HepG2 (cell line): ENCODE data around the gene ESRP2. TPM values are rescaled to one million over a fixed set of nuclear protein-coding genes. Genes with fewer than 3 reads are reported as not detected.
A peak's percentile ranks its signal among the peaks of the same experiment; 100 is the strongest.

Source experiments
- ARNTL ChIP-seq: sonication (generic); formaldehyde crosslinking; IDR thresholded peaks from 2 replicates; pipeline ENCODE4 v1.4.0; 2020; ENCODE audit warnings: mild to moderate bottlenecking, missing genetic modification reagents
- ATF7 ChIP-seq, 2 experiments: fragments of 450-650 bp in 1 of 2; sonication (generic) in 1 of 2; formaldehyde crosslinking in 1 of 2; IDR thresholded peaks; 2 replicates each; pipeline versions ENCODE4 v1.4.0 to v1.6.1; 2016 to 2020; ENCODE audit warnings: antibody characterized with exemption in 1 of 2, mild to moderate bottlenecking in 1 of 2, missing genetic modification reagents in 1 of 2
- CC2D1A ChIP-seq: sonication (generic); formaldehyde crosslinking; IDR thresholded peaks from 2 replicates; pipeline ENCODE4 v1.8.1; 2023; ENCODE audit warnings: mild to moderate bottlenecking, missing genetic modification reagents
- CHCHD3 ChIP-seq: sonication (generic); formaldehyde crosslinking; IDR thresholded peaks from 2 replicates; pipeline ENCODE4 v1.8.0; 2022; ENCODE audit warnings: mild to moderate bottlenecking, missing genetic modification reagents, moderate library complexity
- ERF ChIP-seq: IDR thresholded peaks from 2 replicates; pipeline ENCODE4 v1.6.1; 2018; ENCODE audit warnings: missing biosample characterization, missing genetic modification reagents
- FLYWCH1 ChIP-seq: sonication (generic); formaldehyde crosslinking; IDR thresholded peaks from 2 replicates; pipeline ENCODE4 v1.8.1; 2023; ENCODE audit warnings: mild to moderate bottlenecking, missing genetic modification reagents
- FOXA3 ChIP-seq: IDR thresholded peaks from 2 replicates; pipeline ENCODE4 v1.6.1; 2016; ENCODE audit warnings: missing genetic modification reagents, missing compliant biosample characterization
- HNF4A ChIP-seq: sonication (generic); formaldehyde crosslinking; IDR thresholded peaks from 2 replicates; pipeline ENCODE4 v1.4.0; 2020; ENCODE audit warnings: missing genetic modification reagents
- JDP2 ChIP-seq: sonication (generic); formaldehyde crosslinking; IDR thresholded peaks from 2 replicates; pipeline ENCODE4 v1.8.1; 2022; ENCODE audit warnings: missing genetic modification reagents, borderline replicate concordance
- MAFF ChIP-seq: IDR thresholded peaks from 2 replicates; pipeline ENCODE4 v1.6.1; 2011; ENCODE audit warnings: low read depth, low read length, improper control_type of control experiment
- PAF1 ChIP-seq: IDR thresholded peaks from 2 replicates; pipeline ENCODE4 v1.6.1; 2016; ENCODE audit warnings: missing genetic modification reagents, missing compliant biosample characterization
- RBFOX2 ChIP-seq: fragments of 200-400 bp; formaldehyde crosslinking; IDR thresholded peaks from 2 replicates; pipeline ENCODE4 v1.6.1; 2017; ENCODE audit warnings: low read depth, mild to moderate bottlenecking, low read length
- RFX3 ChIP-seq: IDR thresholded peaks from 2 replicates; pipeline ENCODE4 v1.6.1; 2016; ENCODE audit warnings: missing biosample characterization, missing genetic modification reagents
- SAFB2 ChIP-seq: sonication (generic); formaldehyde crosslinking; IDR thresholded peaks from 2 replicates; pipeline ENCODE4 v1.5.1; 2020; ENCODE audit warnings: missing genetic modification reagents, low read depth, mild to moderate bottlenecking, borderline replicate concordance
- SMARCC2 ChIP-seq: fragments of 450-650 bp; IDR thresholded peaks from 2 replicates; pipeline ENCODE4 v1.6.1; 2017; ENCODE audit warnings: antibody characterized with exemption, mild to moderate bottlenecking
- SNAPC2 ChIP-seq: sonication (generic); formaldehyde crosslinking; IDR thresholded peaks from 2 replicates; pipeline ENCODE4 v1.8.1; 2022; ENCODE audit warnings: mild to moderate bottlenecking, missing genetic modification reagents
- SOX13 ChIP-seq, 3 experiments: fragments of 450-650 bp in 1 of 3; sonication (generic) in 1 of 3; formaldehyde crosslinking in 1 of 3; IDR thresholded peaks in 2 of 3; conservative IDR thresholded peaks in 1 of 3; 2 replicates each; pipeline versions ENCODE4 v1.5.0 to v1.6.1; 2016 to 2020; ENCODE audit warnings: antibody characterized with exemption in 1 of 3, mild to moderate bottlenecking in 1 of 3, missing compliant biosample characterization in 1 of 3, missing genetic modification reagents in 1 of 3, moderate library complexity in 1 of 3
- TP53 ChIP-seq: sonication (generic); formaldehyde crosslinking; conservative IDR thresholded peaks from 2 replicates; pipeline ENCODE4 v1.4.0; 2020; ENCODE audit warnings: missing genetic modification reagents
- ZBTB1 ChIP-seq: sonication (generic); formaldehyde crosslinking; IDR thresholded peaks from 2 replicates; pipeline ENCODE4 v1.4.0; 2020; ENCODE audit warnings: missing genetic modification reagents, borderline replicate concordance
- ZNF124 ChIP-seq: sonication (generic); formaldehyde crosslinking; IDR thresholded peaks from 2 replicates; pipeline ENCODE4 v1.4.0; 2020; ENCODE audit warnings: missing genetic modification reagents
- ZNF205 ChIP-seq: IDR thresholded peaks from 2 replicates; pipeline ENCODE4 v1.6.1; 2018; ENCODE audit warnings: missing biosample characterization, missing genetic modification reagents
- ZNF34 ChIP-seq: sonication (generic); formaldehyde crosslinking; IDR thresholded peaks from 2 replicates; pipeline ENCODE4 v1.4.0; 2020; ENCODE audit warnings: mild to moderate bottlenecking, missing genetic modification reagents, borderline replicate concordance
- ZNF546 ChIP-seq: sonication (generic); formaldehyde crosslinking; conservative IDR thresholded peaks from 2 replicates; pipeline ENCODE4 v1.8.1; 2023; ENCODE audit warnings: mild to moderate bottlenecking, missing genetic modification reagents
- ZNF557 ChIP-seq: sonication (generic); formaldehyde crosslinking; IDR thresholded peaks from 2 replicates; pipeline ENCODE4 v1.4.0; 2020; ENCODE audit warnings: missing genetic modification reagents
- ZSCAN30 ChIP-seq: sonication (generic); formaldehyde crosslinking; IDR thresholded peaks from 2 replicates; pipeline ENCODE4 v1.5.0; 2020; ENCODE audit warnings: mild to moderate bottlenecking, missing genetic modification reagents
- polyA plus RNA-seq, 8 experiments: library from polyadenylated mRNA; depleted of rRNA in 3 of 8; stranded (reverse) in 7 of 8; unstranded in 1 of 8; fragments of >200 nt; fragmentation: Illumina TruSeq in 4 of 8; extraction: Trizol in 4 of 8; gene quantifications; 2 replicates each; pipeline versions ENCODE4 v1.2.1 to v1.2.3, GENCODE V29; 2011 to 2016; ENCODE audit warnings: low read depth in 4 of 8, missing spikeins in 1 of 8, mixed read lengths in 1 of 8; ENCODE audit not compliant: insufficient read depth in 1 of 8
- total RNA-seq, 5 experiments: library from RNA; depleted of rRNA; stranded (reverse); fragments of >200 nt; fragmentation: Illumina TruSeq; extraction: Trizol; gene quantifications; 2 replicates each; pipeline ENCODE4 v1.2.3, GENCODE V29; 2016; ENCODE audit warnings: low read depth in 1 of 5
- TF ChIP-seq, protein P1 (sequence below): sonication (generic); formaldehyde crosslinking; IDR thresholded peaks from 2 replicates; pipeline ENCODE4 v1.5.0; 2020; ENCODE audit warnings: mild to moderate bottlenecking, missing genetic modification reagents
- TF ChIP-seq, protein P2 (sequence below): sonication (generic); formaldehyde crosslinking; IDR thresholded peaks from 2 replicates; pipeline ENCODE4 v1.9.0; 2022; ENCODE audit warnings: low read depth, missing genetic modification reagents

The ESRP2 gene
- total and polyA plus RNA-seq, 2 of the 13 experiments (the other 11 are each of a cell fraction or from before 2014, with no cell fraction given), result 21.1 to 32.4 TPM

DNA sequence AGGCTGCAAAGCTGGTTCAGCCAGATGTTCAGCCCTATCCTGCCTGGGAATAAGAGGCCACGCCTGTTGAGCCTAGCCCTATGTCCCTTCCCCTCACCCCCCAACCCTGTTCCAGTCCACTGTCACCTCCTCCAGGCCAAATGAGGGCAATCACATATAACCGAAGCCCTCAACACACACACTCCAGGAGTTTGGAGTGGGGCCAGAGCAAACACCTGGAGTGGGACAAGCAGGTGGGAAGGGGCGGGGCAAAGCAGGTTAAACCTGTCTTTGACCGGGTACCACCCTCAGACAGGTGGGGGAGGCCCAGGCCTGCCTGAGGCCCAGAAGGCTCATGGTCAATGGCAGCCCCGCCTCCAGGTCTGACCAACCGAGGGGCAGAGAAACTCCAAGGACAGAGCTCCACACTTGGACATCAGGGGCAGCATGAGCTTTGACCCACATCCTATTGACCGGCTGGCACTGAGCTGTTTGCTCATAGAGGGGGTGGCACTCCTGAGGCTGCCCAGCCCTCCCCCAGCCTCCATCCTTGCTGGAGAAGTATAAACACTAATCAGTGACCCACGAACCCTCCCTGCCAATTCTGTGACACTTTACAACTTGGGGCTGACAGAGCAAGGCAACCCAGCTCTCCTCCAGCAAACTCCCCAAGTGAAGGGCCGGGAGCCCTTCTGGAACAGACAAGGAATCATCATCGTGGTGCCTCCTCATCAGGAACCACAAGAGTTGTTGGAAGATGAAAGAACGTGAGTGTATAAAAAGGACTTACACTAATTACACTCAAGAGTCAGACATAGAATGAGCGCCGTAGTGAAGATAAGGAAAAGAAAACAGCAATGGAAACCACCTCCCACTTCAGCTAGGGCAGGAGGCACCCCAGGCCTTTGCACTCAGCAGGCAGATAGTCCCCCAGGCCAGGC is 1.5 kb downstream of the ESRP2 start (continued):
- TF ChIP-seq RBFOX2 (no peak), JDP2 (CRISPR knock-in tag) (no peak), CHCHD3 (CRISPR knock-in tag) (no peak), ZNF34 (no peak), TP53 (no peak), SNAPC2 (CRISPR knock-in tag) (no peak), HNF4A (CRISPR knock-in tag) (peak; percentile 94), SMARCC2 (no peak), ZNF124 (CRISPR knock-in tag) (no peak), ATF7 (IDR thresholded peaks at IDR 0.05) (no peak), ATF7 (CRISPR knock-in tag; IDR thresholded peaks at IDR 0.05) (0 out of 2 replicates have a peak, but pooled peaks have one; percentile 24), FOXA3 (CRISPR knock-in tag) (peak; percentile 87; the same call in 1 of the 2 replicates), RFX3 (CRISPR knock-in tag) (no peak), ERF (CRISPR knock-in tag) (peak; percentile 45; the same call in 1 of the 2 replicates), CC2D1A (CRISPR knock-in tag) (no peak), SAFB2 (CRISPR knock-in tag) (peak; percentile 38; the same call in 1 of the 2 replicates), ZNF557 (CRISPR knock-in tag) (no peak), ZSCAN30 (CRISPR knock-in tag) (no peak), ZBTB1 (CRISPR knock-in tag) (no peak), ZNF546 (CRISPR knock-in tag) (0 out of 2 replicates have a peak, but pooled peaks have one; percentile 41), MAFF (no peak), PAF1 (no peak; the same call in 1 of the 2 replicates), FLYWCH1 (CRISPR knock-in tag) (no peak), SOX13 (IDR thresholded peaks at IDR 0.05) (no peak), SOX13 (CRISPR knock-in tag; conservative IDR thresholded peaks at IDR 0.05 in 1 of 2, IDR thresholded peaks at IDR 0.05 in 1 of 2) (peak in 1 of 2 experiments; percentile 64; a peak in 3 of 4 replicates), ARNTL (peak; percentile 30; the same call in 1 of the 2 replicates), ZNF205 (CRISPR knock-in tag) (no peak; the same call in 1 of the 2 replicates)
- TF ChIP-seq, protein P1, sequence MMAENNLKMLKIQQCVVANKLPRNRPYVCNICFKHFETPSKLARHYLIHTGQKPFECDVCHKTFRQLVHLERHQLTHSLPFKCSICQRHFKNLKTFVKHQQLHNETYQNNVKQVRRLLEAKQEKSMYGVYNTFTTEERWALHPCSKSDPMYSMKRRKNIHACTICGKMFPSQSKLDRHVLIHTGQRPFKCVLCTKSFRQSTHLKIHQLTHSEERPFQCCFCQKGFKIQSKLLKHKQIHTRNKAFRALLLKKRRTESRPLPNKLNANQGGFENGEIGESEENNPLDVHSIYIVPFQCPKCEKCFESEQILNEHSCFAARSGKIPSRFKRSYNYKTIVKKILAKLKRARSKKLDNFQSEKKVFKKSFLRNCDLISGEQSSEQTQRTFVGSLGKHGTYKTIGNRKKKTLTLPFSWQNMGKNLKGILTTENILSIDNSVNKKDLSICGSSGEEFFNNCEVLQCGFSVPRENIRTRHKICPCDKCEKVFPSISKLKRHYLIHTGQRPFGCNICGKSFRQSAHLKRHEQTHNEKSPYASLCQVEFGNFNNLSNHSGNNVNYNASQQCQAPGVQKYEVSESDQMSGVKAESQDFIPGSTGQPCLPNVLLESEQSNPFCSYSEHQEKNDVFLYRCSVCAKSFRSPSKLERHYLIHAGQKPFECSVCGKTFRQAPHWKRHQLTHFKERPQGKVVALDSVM (CRISPR knock-in tag), result peak; percentile 80
- TF ChIP-seq, protein P2, sequence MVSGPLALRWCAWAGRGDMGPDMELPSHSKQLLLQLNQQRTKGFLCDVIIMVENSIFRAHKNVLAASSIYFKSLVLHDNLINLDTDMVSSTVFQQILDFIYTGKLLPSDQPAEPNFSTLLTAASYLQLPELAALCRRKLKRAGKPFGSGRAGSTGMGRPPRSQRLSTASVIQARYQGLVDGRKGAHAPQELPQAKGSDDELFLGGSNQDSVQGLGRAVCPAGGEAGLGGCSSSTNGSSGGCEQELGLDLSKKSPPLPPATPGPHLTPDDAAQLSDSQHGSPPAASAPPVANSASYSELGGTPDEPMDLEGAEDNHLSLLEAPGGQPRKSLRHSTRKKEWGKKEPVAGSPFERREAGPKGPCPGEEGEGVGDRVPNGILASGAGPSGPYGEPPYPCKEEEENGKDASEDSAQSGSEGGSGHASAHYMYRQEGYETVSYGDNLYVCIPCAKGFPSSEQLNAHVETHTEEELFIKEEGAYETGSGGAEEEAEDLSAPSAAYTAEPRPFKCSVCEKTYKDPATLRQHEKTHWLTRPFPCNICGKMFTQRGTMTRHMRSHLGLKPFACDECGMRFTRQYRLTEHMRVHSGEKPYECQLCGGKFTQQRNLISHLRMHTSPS (CRISPR knock-in tag), result peak; percentile 99
